ENCODE measurements around the gene FBXO42.

FBXO42 gene

GRCh38 chr1:16321176-16321867 lies 31.0 kb downstream of the FBXO42 start:
- DNase-seq, result no peak

GRCh38 chr1:16318555-16318954 lies 33.7 kb downstream of the FBXO42 start:
- DNase-seq, result no peak

GRCh38 chr1:16315437-16315836 lies 36.8 kb downstream of the FBXO42 start:
- no peak for DNase-seq

- DNase-seq, result no peak
Measured at GRCh38 chr1:16307222-16307621, 45.1 kb downstream of the FBXO42 start.

- DNase-seq, result no peak
Measured at GRCh38 chr1:16302709-16303627, 49.3 kb downstream of the FBXO42 start.

GRCh38 chr1:16300436-16300835 lies 51.8 kb downstream of the FBXO42 start:
- DNase-seq, result no peak

GRCh38 chr1:16298653-16299052 lies 53.6 kb downstream of the FBXO42 start:
- no peak for DNase-seq

- DNase-seq, result no peak
Measured at GRCh38 chr1:16296643-16297042, 55.6 kb downstream of the FBXO42 start.

GRCh38 chr1:16294219-16295212 lies 57.8 kb downstream of the FBXO42 start:
- DNase-seq, result no peak

GRCh38 chr1:16293538-16293937 lies 58.7 kb downstream of the FBXO42 start:
- DNase-seq, result no peak

- DNase-seq, result no peak
Measured at GRCh38 chr1:16292739-16293138, 59.5 kb downstream of the FBXO42 start.

- DNase-seq, result no peak
Measured at GRCh38 chr1:16289959-16290358, 62.3 kb downstream of the FBXO42 start.

- no peak for DNase-seq
Measured at GRCh38 chr1:16286122-16286521, 66.2 kb downstream of the FBXO42 start.

- no peak for DNase-seq
Measured at GRCh38 chr1:16281765-16282164, 70.5 kb downstream of the FBXO42 start.

- no peak for DNase-seq
Measured at GRCh38 chr1:16279186-16279585, 73.1 kb downstream of the FBXO42 start.

GRCh38 chr1:16276302-16277030 lies 75.8 kb downstream of the FBXO42 start:
- DNase-seq, result no peak

- no peak for DNase-seq
Measured at GRCh38 chr1:16275591-16275990, 76.7 kb downstream of the FBXO42 start.

- DNase-seq, result no peak
Measured at GRCh38 chr1:16267690-16268180, 84.5 kb downstream of the FBXO42 start.

GRCh38 chr1:16266411-16267118 lies 85.7 kb downstream of the FBXO42 start:
- DNase-seq, result no peak

GRCh38 chr1:16262067-16262466 lies 90.2 kb downstream of the FBXO42 start:
- no peak for DNase-seq

- DNase-seq, result no peak
Measured at GRCh38 chr1:16260814-16261213, 91.5 kb downstream of the FBXO42 start.

Measured in NCI-H774 (cell line).